CD8-positive, alpha-beta memory T cell (primary cell): ENCODE data around the gene KPNB1. TPM values are rescaled to one million over a fixed set of nuclear protein-coding genes. Genes with fewer than 3 reads are reported as not detected.

Experiments used
- CTCF ChIA-PET: fragments of 350-600 bp; sonication (Branson Sonifier 250); formaldehyde crosslinking; loops from one replicate; lab custom pipeline; 2021; ENCODE audit warnings: antibody characterized with exemption; lab: Charles Lee
- POLR2A ChIA-PET: fragments of 350-600 bp; sonication (Branson Sonifier 250); formaldehyde crosslinking; loops from one replicate; lab custom pipeline; 2021; ENCODE audit warnings: antibody characterized with exemption; lab: Charles Lee
- DNase-seq, 5 donors: peaks; one replicate each; pipeline versions ENCODE4 v3.0.0 to v3.0.0-alpha.2; 2020 to 2022; ENCODE audit warnings: mixed read lengths in 1 of 5
- H3K27ac ChIP-seq: one replicate; pipeline ENCODE4 v1.7.0; 2013; ENCODE audit warnings: low read depth, mild to moderate bottlenecking, low read length, moderate library complexity
- H3K27me3 ChIP-seq: 2 replicates; pipeline ENCODE4 v1.7.0; 2013; ENCODE audit warnings: low read length, mild to moderate bottlenecking; ENCODE audit not compliant: insufficient read depth, poor library complexity, severe bottlenecking
- H3K36me3 ChIP-seq: 2 replicates; pipeline ENCODE4 v1.7.0; 2013; ENCODE audit warnings: mild to moderate bottlenecking, low read length, moderate library complexity; ENCODE audit not compliant: insufficient read depth
- H3K4me1 ChIP-seq: 2 replicates; pipeline ENCODE4 v1.7.0; 2013; ENCODE audit warnings: mild to moderate bottlenecking, low read length, moderate library complexity; ENCODE audit not compliant: insufficient read depth
- H3K4me3 ChIP-seq: 2 replicates; pipeline ENCODE4 v1.7.0; 2013; ENCODE audit warnings: mild to moderate bottlenecking, low read length
- H3K9me3 ChIP-seq: 2 replicates; pipeline ENCODE4 v1.7.0; 2013; ENCODE audit warnings: mild to moderate bottlenecking, low read length
- H3K27ac Mint-ChIP-seq, 8 donors: one replicate each; pipeline ENCODE4 v1.8.0; 2020 to 2021; ENCODE audit warnings: mixed read lengths in 8 of 8, mild to moderate bottlenecking in 6 of 8, inconsistent platforms in 3 of 8, moderate library complexity in 3 of 8
- H3K27me3 Mint-ChIP-seq, 2 donors: one replicate each; pipeline ENCODE4 v1.8.0; 2020 to 2021; ENCODE audit warnings: mixed read lengths in 2 of 2, mild to moderate bottlenecking in 1 of 2, moderate library complexity in 1 of 2
- H3K36me3 Mint-ChIP-seq, 3 donors: one replicate each; pipeline ENCODE4 v1.8.0; 2020 to 2021; ENCODE audit warnings: mixed read lengths in 3 of 3, inconsistent platforms in 1 of 3, mild to moderate bottlenecking in 1 of 3
- H3K4me1 Mint-ChIP-seq, 3 donors: one replicate each; pipeline ENCODE4 v1.8.0; 2020 to 2021; ENCODE audit warnings: mixed read lengths in 3 of 3, inconsistent platforms in 1 of 3, mild to moderate bottlenecking in 1 of 3
- H3K4me3 Mint-ChIP-seq, 7 donors: one replicate each; pipeline ENCODE4 v1.8.0; 2020 to 2021; ENCODE audit warnings: mixed read lengths in 7 of 7, mild to moderate bottlenecking in 6 of 7, moderate library complexity in 4 of 7, inconsistent platforms in 2 of 7
- H3K9me3 Mint-ChIP-seq, 5 donors: one replicate each; pipeline ENCODE4 v1.8.0; 2020 to 2022; ENCODE audit warnings: mixed read lengths in 5 of 5, mild to moderate bottlenecking in 3 of 5, moderate library complexity in 2 of 5, inconsistent platforms in 1 of 5
- polyA plus RNA-seq: library from polyadenylated mRNA; unstranded; fragments of 300-500 nt; fragmentation: Illumina TruSeq; gene quantifications from one replicate; pipeline ENCODE4 v1.2.3, GENCODE V29; 2021
- total RNA-seq, 2 experiments: library from RNA; stranded (reverse); gene quantifications; one replicate each; pipeline ENCODE4 v1.2.3, GENCODE V29; 2021

Gene KPNB1
- total and polyA plus RNA-seq, 3 experiments from 2014 or later, result 35.9 to 915 (median 907) TPM

DNA sequence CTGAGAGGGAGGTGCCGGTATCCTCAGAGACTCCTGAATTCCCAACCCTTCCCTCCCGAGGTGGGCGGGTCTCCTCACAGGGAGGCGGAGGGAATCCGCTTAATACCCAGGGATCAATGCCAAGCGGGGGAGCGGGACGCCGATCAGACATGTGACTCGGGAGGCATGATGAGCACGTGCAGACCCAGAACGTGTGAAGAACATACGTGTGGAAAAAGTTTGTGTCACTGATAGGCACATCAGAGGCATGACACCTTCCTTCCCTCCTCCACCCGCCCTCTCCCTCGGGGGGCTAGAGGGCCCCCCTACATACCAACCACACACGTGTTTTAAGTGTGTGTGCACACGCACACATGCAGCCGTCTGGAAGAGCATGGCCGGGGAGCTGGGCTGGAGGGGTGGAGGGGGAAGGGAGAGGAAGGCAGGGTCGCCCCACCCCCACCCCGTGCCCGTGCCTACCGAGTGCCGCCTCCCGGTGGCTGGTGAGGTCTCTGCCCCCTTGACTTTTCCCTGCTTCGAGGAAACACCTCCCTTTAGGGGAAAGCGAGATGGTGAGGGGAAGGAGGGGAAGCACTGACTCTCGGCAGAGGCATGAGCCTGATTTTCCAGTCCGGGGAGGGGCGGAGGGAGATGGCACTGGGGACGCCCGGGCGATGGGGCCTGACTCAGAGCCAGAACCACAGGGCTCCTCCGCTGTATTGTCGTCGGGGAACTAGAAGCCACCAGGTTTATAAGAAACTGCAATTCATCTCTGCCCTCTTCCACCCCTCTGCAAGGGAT lies 71.2 kb downstream of the KPNB1 start:
- CTCF ChIA-PET, result interaction anchor here (1.5 kb wide), 1 partner anchor 10 kb away, joined by 5 read pairs; no protein-coding TSS in a partner anchor
- Histone ChIP-seq H3K27me3 (peaks cover 3% of the 10 kb centered on the region), H3K4me3 (no peak overlapping the region), H3K27ac (no peak overlapping the region), H3K9me3 (no peaks in the 10 kb centered on the region), H3K36me3 (no peaks in the 10 kb centered on the region), H3K4me1 (peaks cover 71% of the 10 kb centered on the region)
- POLR2A ChIA-PET, result interaction anchor here (1.3 kb wide), 1 partner anchor 12 kb away, joined by 4 read pairs; the partner anchor contains the start of gene TBX21
- peak overlapping the region; percentile 49 to 98 (median 75) for H3K27ac Mint-ChIP-seq
- H3K9me3 Mint-ChIP-seq, result no peaks in the 10 kb centered on the region
- H3K36me3 Mint-ChIP-seq, result no peaks in the 10 kb centered on the region
- DNase-seq, result peak in 4 of 5 donors; percentile 55 to 88 (median 65)
- H3K27me3 Mint-ChIP-seq, result no peaks in the 10 kb centered on the region
- H3K4me3 Mint-ChIP-seq, result peak overlapping the region; percentile 65 to 87 (median 73)
- peaks cover 69 to 74% (median 72%) of the 10 kb centered on the region in 3 donors for H3K4me1 Mint-ChIP-seq

DNA sequence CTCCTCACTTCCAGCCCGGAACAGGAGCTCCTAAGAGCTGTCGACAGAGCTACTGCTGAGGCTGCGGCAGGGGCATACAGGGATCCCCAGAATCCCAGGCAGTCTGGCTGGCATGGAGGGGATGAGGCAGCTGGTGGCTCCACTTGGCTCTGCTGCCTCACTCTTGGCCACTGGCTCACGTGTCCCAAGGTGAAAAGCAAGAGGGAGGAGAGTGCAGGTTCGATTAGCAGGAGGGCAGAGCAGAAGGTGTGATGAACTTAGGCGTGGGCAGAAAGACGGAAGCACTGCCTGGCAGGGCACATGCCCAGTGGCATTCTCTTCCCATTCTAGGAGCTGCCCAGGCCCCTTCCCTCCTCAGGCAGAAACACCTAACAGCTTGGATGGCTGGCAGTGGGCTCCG lies 72.0 kb downstream of the KPNB1 start:
- CTCF ChIA-PET, result interaction anchor here (0.9 to 1.5 kb wide), 4 partner anchors 10 to 24 kb away, joined by 3 to 6 read pairs (median 4); partner anchors contain the start of gene TBX21

GRCh38 chr17:47724705-47725104 lies 75.0 kb downstream of the KPNB1 start:
- H3K36me3 Mint-ChIP-seq, result no peaks in the 10 kb centered on the region
- Histone ChIP-seq H3K27me3 (peaks cover 3% of the 10 kb centered on the region), H3K4me1 (peaks cover 58% of the 10 kb centered on the region), H3K4me3 (no peak overlapping the region), H3K9me3 (no peaks in the 10 kb centered on the region), H3K36me3 (no peaks in the 10 kb centered on the region), H3K27ac (no peak overlapping the region)
- peaks cover 61 to 64% (median 62%) of the 10 kb centered on the region in 3 donors for H3K4me1 Mint-ChIP-seq
- ChIA-PET CTCF (interaction anchor here (1.1 to 1.2 kb wide), 2 partner anchors 25 to 34 kb away, joined by 3 read pairs; no protein-coding TSS in a partner anchor), POLR2A (no interaction called here)
- H3K27ac Mint-ChIP-seq, result peak overlapping the region in 2 of 8 donors; percentile 20 to 29
- H3K4me3 Mint-ChIP-seq, result peak overlapping the region in 1 of 7 donors; percentile 24
- no peak for DNase-seq
- H3K9me3 Mint-ChIP-seq, result no peaks in the 10 kb centered on the region
- H3K27me3 Mint-ChIP-seq, result peaks cover 3 to 4% of the 10 kb centered on the region in 2 donors

More for the DNA sequence above, 72.0 kb downstream of the KPNB1 start:
- POLR2A ChIA-PET, result interaction anchor here (0.6 to 1.3 kb wide), 2 partner anchors 11 to 72 kb away, joined by 4 read pairs; partner anchors contain the start of genes KPNB1 and TBX21
- Mint-ChIP-seq H3K36me3 (no peaks in the 10 kb centered on the region), H3K9me3 (no peaks in the 10 kb centered on the region), H3K4me3 (peak overlapping the region in 5 of 7 donors; percentile 64 to 87 (median 75)), H3K4me1 (peaks cover 69 to 74% (median 72%) of the 10 kb centered on the region in 3 donors), H3K27ac (peak overlapping the region in 7 of 8 donors; percentile 29 to 98 (median 83)), H3K27me3 (peaks cover under 1 to 4% of the 10 kb centered on the region in 2 donors)
- Histone ChIP-seq H3K36me3 (no peaks in the 10 kb centered on the region), H3K9me3 (no peaks in the 10 kb centered on the region), H3K4me1 (peaks cover 68% of the 10 kb centered on the region), H3K4me3 (no peak overlapping the region), H3K27me3 (peaks cover 3% of the 10 kb centered on the region), H3K27ac (no peak overlapping the region)
- DNase-seq, result no peak

- H3K27ac Mint-ChIP-seq, result peak overlapping the region in 2 of 8 donors; percentile 29 to 34
- CTCF ChIA-PET, result interaction anchor here (1.1 to 1.2 kb wide), 2 partner anchors 26 to 34 kb away, joined by 3 read pairs; no protein-coding TSS in a partner anchor
- Histone ChIP-seq H3K27me3 (peaks cover 3% of the 10 kb centered on the region), H3K9me3 (no peaks in the 10 kb centered on the region), H3K27ac (no peak overlapping the region), H3K4me1 (peaks cover 55% of the 10 kb centered on the region), H3K36me3 (no peaks in the 10 kb centered on the region), H3K4me3 (no peak overlapping the region)
- POLR2A ChIA-PET, result no interaction called here
- peaks cover 55 to 60% (median 57%) of the 10 kb centered on the region in 3 donors for H3K4me1 Mint-ChIP-seq
- DNase-seq, result peak in 1 of 5 donors; percentile 41
- no peaks in the 10 kb centered on the region for H3K9me3 Mint-ChIP-seq
- H3K36me3 Mint-ChIP-seq, result no peaks in the 10 kb centered on the region
- peak overlapping the region in 1 of 7 donors; percentile 61 for H3K4me3 Mint-ChIP-seq
- peaks cover 3 to 4% of the 10 kb centered on the region in 2 donors for H3K27me3 Mint-ChIP-seq
These were observed 75.9 kb downstream of the KPNB1 start for GRCh38 chr17:47725446-47726111.

- Histone ChIP-seq H3K27ac (no peak overlapping the region), H3K4me3 (no peak overlapping the region), H3K4me1 (peaks cover 53% of the 10 kb centered on the region), H3K9me3 (no peaks in the 10 kb centered on the region), H3K27me3 (peaks cover 1% of the 10 kb centered on the region), H3K36me3 (no peaks in the 10 kb centered on the region)
- ChIA-PET CTCF (interaction anchor here (1.0 to 1.4 kb wide), 2 partner anchors 26 to 63 kb away, joined by 3 to 4 read pairs; no protein-coding TSS in a partner anchor), POLR2A (no interaction called here)
- Mint-ChIP-seq H3K4me3 (peak overlapping the region in 1 of 7 donors; percentile 83), H3K36me3 (no peaks in the 10 kb centered on the region), H3K4me1 (peaks cover 53 to 60% (median 59%) of the 10 kb centered on the region in 3 donors), H3K9me3 (no peaks in the 10 kb centered on the region), H3K27me3 (peaks cover 3 to 4% of the 10 kb centered on the region in 2 donors), H3K27ac (peak overlapping the region in 5 of 8 donors; percentile 7 to 82 (median 15))
- peak in 1 of 5 donors; percentile 41 for DNase-seq
These were observed 77.3 kb downstream of the KPNB1 start for GRCh38 chr17:47726796-47727703.

DNA sequence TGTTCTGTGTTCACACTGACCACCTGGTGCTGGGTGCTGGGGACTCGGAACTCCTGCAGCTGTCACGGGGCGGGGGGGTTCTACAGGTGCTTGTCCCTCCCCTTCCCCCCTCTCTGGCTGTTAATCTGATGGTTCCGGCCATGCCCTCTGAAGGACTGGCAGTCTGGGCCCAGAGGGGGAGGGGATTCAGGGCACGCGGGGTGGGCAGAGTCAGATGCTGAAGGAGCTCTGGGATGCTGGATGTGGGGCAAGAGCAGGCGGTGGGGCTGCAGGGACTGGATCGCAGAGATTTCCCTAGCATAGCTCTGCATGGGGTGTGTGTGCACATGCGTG lies 78.0 kb downstream of the KPNB1 start:
- no peak overlapping the region for H3K4me3 ChIP-seq
- Mint-ChIP-seq H3K4me3 (no peak overlapping the region), H3K36me3 (no peaks in the 10 kb centered on the region), H3K4me1 (peaks cover 59 to 66% (median 63%) of the 10 kb centered on the region in 3 donors), H3K27ac (peak overlapping the region in 4 of 8 donors; percentile 3 to 92 (median 63)), H3K27me3 (peaks cover 3 to 4% of the 10 kb centered on the region in 2 donors), H3K9me3 (no peaks in the 10 kb centered on the region)
- ChIA-PET CTCF (interaction anchor here (1.0 to 1.7 kb wide), 3 partner anchors 9 to 62 kb away, joined by 3 to 6 read pairs (median 4); no protein-coding TSS in a partner anchor), POLR2A (no interaction called here)
- no peaks in the 10 kb centered on the region for H3K9me3 ChIP-seq
- H3K4me1 ChIP-seq, result peaks cover 53% of the 10 kb centered on the region
- no peak overlapping the region for H3K27ac ChIP-seq
- H3K27me3 ChIP-seq, result no peaks in the 10 kb centered on the region
- no peaks in the 10 kb centered on the region for H3K36me3 ChIP-seq
- DNase-seq, result peak in 1 of 5 donors; percentile 30
